Measurements from ENCODE around the gene MAGI3.

The MAGI3 gene

GRCh38 chr1:113442131-113442530, 51.8 kb downstream of the MAGI3 start:
- no peak for TF ChIP-seq CTCF (IDR thresholded peaks at IDR 0.05; ENCODE audit: low read depth, low read length)
- H3K27me3 ChIP-seq, result no peaks in the 10 kb centered on the region
- H3K4me1 ChIP-seq, result peaks cover 21% of the 10 kb centered on the region; the same call in 1 of the 2 replicates
- peaks cover 5% of the 10 kb centered on the region; the same call in 1 of the 2 replicates for H3K9me3 ChIP-seq
- DNase-seq, result no peak
- no peak overlapping the region for H3K4me3 ChIP-seq (ENCODE audit: low read depth, low read length)
- H3K36me3 ChIP-seq, result peaks cover 9% of the 10 kb centered on the region

GRCh38 chr1:113444857-113445256, 54.5 kb downstream of the MAGI3 start:
- H3K9me3 ChIP-seq, result peaks cover 5% of the 10 kb centered on the region; the same call in 1 of the 2 replicates
- H3K4me3 ChIP-seq (ENCODE audit: low read depth, low read length), result no peak overlapping the region
- H3K4me1 ChIP-seq, result no peaks in the 10 kb centered on the region; the same call in 1 of the 2 replicates
- TF ChIP-seq CTCF (IDR thresholded peaks at IDR 0.05; ENCODE audit: low read depth, low read length), result no peak
- no peak for DNase-seq
- H3K36me3 ChIP-seq, result peaks cover 9% of the 10 kb centered on the region
- H3K27me3 ChIP-seq, result no peaks in the 10 kb centered on the region

GRCh38 chr1:113451710-113452109, 61.4 kb downstream of the MAGI3 start:
- DNase-seq, result no peak
- H3K36me3 ChIP-seq, result no peaks in the 10 kb centered on the region
- H3K4me3 ChIP-seq (ENCODE audit: low read depth, low read length), result no peak overlapping the region
- H3K4me1 ChIP-seq, result peaks cover 28% of the 10 kb centered on the region
- H3K9me3 ChIP-seq, result no peaks in the 10 kb centered on the region; the same call in 1 of the 2 replicates
- no peak for TF ChIP-seq CTCF (IDR thresholded peaks at IDR 0.05; ENCODE audit: low read depth, low read length)
- no peaks in the 10 kb centered on the region for H3K27me3 ChIP-seq

GRCh38 chr1:113452921-113453770, 62.8 kb downstream of the MAGI3 start:
- peaks cover 28% of the 10 kb centered on the region for H3K4me1 ChIP-seq
- H3K27me3 ChIP-seq, result no peaks in the 10 kb centered on the region
- TF ChIP-seq CTCF (IDR thresholded peaks at IDR 0.05; ENCODE audit: low read depth, low read length), result peak; percentile 76
- 0 out of 2 replicates have a peak overlapping the region, but pooled peaks have one; percentile 5 for H3K4me3 ChIP-seq (ENCODE audit: low read depth, low read length)
- peak; percentile 40 for DNase-seq
- H3K9me3 ChIP-seq, result no peaks in the 10 kb centered on the region; the same call in 1 of the 2 replicates
- no peaks in the 10 kb centered on the region for H3K36me3 ChIP-seq

GRCh38 chr1:113453771-113454083, 63.4 kb downstream of the MAGI3 start:
- peak; percentile 58 for TF ChIP-seq CTCF (IDR thresholded peaks at IDR 0.05; ENCODE audit: low read depth, low read length)
- Histone ChIP-seq H3K36me3 (no peaks in the 10 kb centered on the region), H3K4me3 (ENCODE audit: low read depth, low read length) (no peak overlapping the region), H3K9me3 (no peaks in the 10 kb centered on the region; the same call in 1 of the 2 replicates), H3K27me3 (no peaks in the 10 kb centered on the region), H3K4me1 (peaks cover 28% of the 10 kb centered on the region)
- peak; percentile 32 for DNase-seq

- no peaks in the 10 kb centered on the region; the same call in 1 of the 2 replicates for H3K9me3 ChIP-seq
- DNase-seq, result no peak
- H3K4me1 ChIP-seq, result peaks cover 28% of the 10 kb centered on the region
- no peak for TF ChIP-seq CTCF (IDR thresholded peaks at IDR 0.05; ENCODE audit: low read depth, low read length)
- peaks cover 12% of the 10 kb centered on the region for H3K36me3 ChIP-seq
- no peak overlapping the region for H3K4me3 ChIP-seq (ENCODE audit: low read depth, low read length)
- no peaks in the 10 kb centered on the region for H3K27me3 ChIP-seq
Measured at GRCh38 chr1:113455374-113455773, 65.1 kb downstream of the MAGI3 start.
